OCI-LY7 (cell line): ENCODE results near the gene GJC1. TPM values are rescaled to one million over a fixed set of nuclear protein-coding genes. Genes with fewer than 3 reads are reported as not detected.

Experiments
- BruUV-seq: library from RNA; stranded (reverse); fragments of 400-500 nt; replicated peaks from 2 replicates; lab custom pipeline; 2021; lab: Mats Ljungman, UMichigan
- CTCF ChIA-PET: fragments of 300-600 bp; sonication (Branson Sonifier 250); formaldehyde crosslinking; loops from one replicate; lab custom pipeline; 2022; ENCODE audit warnings: antibody characterized with exemption; ENCODE audit not compliant: unreplicated experiment; lab: Charles Lee
- POLR2A ChIA-PET: fragments of 300-600 bp; sonication (Branson Sonifier 250); formaldehyde crosslinking; loops from one replicate; lab custom pipeline; 2022; ENCODE audit warnings: antibody characterized with exemption; lab: Charles Lee
- DNase-seq: peaks from one replicate; pipeline ENCODE4 v3.0.0-alpha.2; 2015; ENCODE audit warnings: low spot score
- H2AFZ ChIP-seq: fragments of 200-600 bp; sonication (generic), shearing (Covaris generic); 2 replicates; pipeline ENCODE4 v1.6.1; 2014; ENCODE audit warnings: mild to moderate bottlenecking, antibody characterized with exemption, low read length, moderate library complexity
- H3K27ac ChIP-seq: fragments of 200-600 bp; sonication (generic); 2 replicates; pipeline ENCODE4 v1.5.1; 2014; ENCODE audit warnings: mixed run types, low read depth, mild to moderate bottlenecking, moderate library complexity, low read length, inconsistent platforms; ENCODE audit not compliant: poor library complexity, severe bottlenecking
- H3K36me3 ChIP-seq: fragments of 200-600 bp; sonication (generic); 2 replicates; pipeline ENCODE4 v1.6.1; 2014; ENCODE audit warnings: mild to moderate bottlenecking, antibody characterized with exemption, low read length, moderate library complexity, mixed read lengths; ENCODE audit not compliant: insufficient read depth
- H3K4me1 ChIP-seq: fragments of 200-600 bp; sonication (generic); 2 replicates; pipeline ENCODE4 v1.5.1; 2014; ENCODE audit warnings: mild to moderate bottlenecking, low read length; ENCODE audit not compliant: insufficient read depth, poor library complexity, severe bottlenecking
- H3K4me2 ChIP-seq: fragments of 200-600 bp; sonication (generic); 2 replicates; pipeline ENCODE4 v1.6.1; 2014; ENCODE audit warnings: mild to moderate bottlenecking, low read length
- H3K4me3 ChIP-seq: fragments of 200-600 bp; sonication (generic); 2 replicates; pipeline ENCODE4 v1.5.1; 2014; ENCODE audit warnings: mild to moderate bottlenecking, low read depth, low read length; ENCODE audit not compliant: poor library complexity, severe bottlenecking
- H3K79me2 ChIP-seq: fragments of 200-600 bp; sonication (generic); 2 replicates; pipeline ENCODE4 v1.6.1; 2016; ENCODE audit warnings: low read depth, mild to moderate bottlenecking, low read length, moderate library complexity, mixed read lengths; ENCODE audit not compliant: insufficient read depth
- H3K9me2 ChIP-seq: fragments of 200-600 bp; sonication (generic); 2 replicates; pipeline ENCODE4 v1.6.1; 2016; ENCODE audit warnings: mild to moderate bottlenecking, low read length, mixed read lengths; ENCODE audit not compliant: insufficient read depth
- H3K9me3 ChIP-seq: fragments of 200-600 bp; sonication (generic); 2 replicates; pipeline ENCODE4 v1.6.1; 2014; ENCODE audit warnings: mild to moderate bottlenecking, mixed run types, low read length, mixed read lengths
- H4K20me1 ChIP-seq: fragments of 200-600 bp; sonication (generic); 2 replicates; pipeline ENCODE4 v1.6.1; 2014; ENCODE audit warnings: mild to moderate bottlenecking, antibody characterized with exemption, low read length, moderate library complexity, mixed read lengths; ENCODE audit not compliant: insufficient read depth
- EZH2phosphoT487 ChIP-seq: fragments of 200-600 bp; sonication (generic); IDR thresholded peaks from 2 replicates; pipeline ENCODE4 v1.6.1; 2018; ENCODE audit warnings: low read depth, borderline replicate concordance, mild to moderate bottlenecking, mixed run types, antibody characterized with exemption, low read length, moderate library complexity, mixed read lengths
- intact Hi-C: fragments of 100-400 bp; cut with micrococcal nuclease; formaldehyde crosslinking; loops from one replicate; pipeline ENCODE4 v1.10.0; 2022; ENCODE audit not compliant: unreplicated experiment
- total RNA-seq, 2 experiments: library from RNA; depleted of rRNA in 1 of 2; stranded (reverse); fragments of >200 nt in 1 of 2; shearing (Covaris generic) in 1 of 2; gene quantifications; 2 replicates each; pipeline ENCODE4 v1.2.3, GENCODE V29; 2014 to 2022
- TF ChIP-seq, protein P1 (sequence below): fragments of 200-600 bp; sonication (generic); conservative IDR thresholded peaks from 2 replicates; pipeline ENCODE4 v1.5.1; 2014; ENCODE audit warnings: mild to moderate bottlenecking, antibody characterized with exemption, low read length, moderate library complexity, mixed read lengths

Gene GJC1
- total RNA-seq, 2 experiments from 2014 or later = 14.2 to 19.5 TPM

DNA sequence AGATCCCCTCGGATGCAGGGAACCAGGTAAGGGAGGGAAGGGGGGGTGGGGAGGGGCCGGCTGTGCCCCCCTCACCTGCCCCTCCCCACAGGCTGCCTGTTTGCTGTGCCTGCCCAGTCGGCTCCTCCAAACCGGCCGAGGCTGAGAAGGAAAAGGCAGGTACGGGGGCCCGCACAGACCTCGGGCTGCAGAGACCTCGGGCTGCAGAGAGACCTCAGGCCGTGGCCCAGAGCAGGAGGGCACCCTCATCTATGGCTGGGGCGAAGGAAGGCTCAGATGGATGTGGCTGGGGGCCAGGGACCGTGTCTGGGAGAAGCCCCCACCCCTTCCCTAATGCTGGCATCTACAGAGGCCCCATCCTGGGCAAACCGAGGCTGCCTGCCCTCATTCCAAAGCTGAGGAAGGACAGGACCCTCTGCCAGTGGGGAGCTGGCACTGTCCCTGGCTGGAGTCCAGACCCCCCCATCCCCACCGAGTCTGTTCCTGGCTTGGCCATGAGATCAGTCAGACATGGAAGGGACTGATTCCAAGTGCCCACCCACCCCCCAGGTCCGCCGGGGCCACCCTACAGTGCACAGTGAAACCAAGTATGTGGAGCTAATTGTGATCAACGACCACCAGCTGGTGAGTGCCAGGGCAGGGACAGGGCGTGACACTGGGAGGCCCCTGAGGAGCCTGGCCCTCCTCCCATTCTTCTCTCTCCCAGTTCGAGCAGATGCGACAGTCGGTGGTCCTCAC is 57.6 kb downstream of the GJC1 start:
- TF ChIP-seq, protein P1, sequence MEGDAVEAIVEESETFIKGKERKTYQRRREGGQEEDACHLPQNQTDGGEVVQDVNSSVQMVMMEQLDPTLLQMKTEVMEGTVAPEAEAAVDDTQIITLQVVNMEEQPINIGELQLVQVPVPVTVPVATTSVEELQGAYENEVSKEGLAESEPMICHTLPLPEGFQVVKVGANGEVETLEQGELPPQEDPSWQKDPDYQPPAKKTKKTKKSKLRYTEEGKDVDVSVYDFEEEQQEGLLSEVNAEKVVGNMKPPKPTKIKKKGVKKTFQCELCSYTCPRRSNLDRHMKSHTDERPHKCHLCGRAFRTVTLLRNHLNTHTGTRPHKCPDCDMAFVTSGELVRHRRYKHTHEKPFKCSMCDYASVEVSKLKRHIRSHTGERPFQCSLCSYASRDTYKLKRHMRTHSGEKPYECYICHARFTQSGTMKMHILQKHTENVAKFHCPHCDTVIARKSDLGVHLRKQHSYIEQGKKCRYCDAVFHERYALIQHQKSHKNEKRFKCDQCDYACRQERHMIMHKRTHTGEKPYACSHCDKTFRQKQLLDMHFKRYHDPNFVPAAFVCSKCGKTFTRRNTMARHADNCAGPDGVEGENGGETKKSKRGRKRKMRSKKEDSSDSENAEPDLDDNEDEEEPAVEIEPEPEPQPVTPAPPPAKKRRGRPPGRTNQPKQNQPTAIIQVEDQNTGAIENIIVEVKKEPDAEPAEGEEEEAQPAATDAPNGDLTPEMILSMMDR = no peak
- TF ChIP-seq EZH2phosphoT487 = no peak
- ChIA-PET CTCF (no interaction called here), POLR2A (interaction anchor here (1.0 kb wide), 1 partner anchor 23 kb away, joined by 3 read pairs; no protein-coding TSS in a partner anchor)
- Histone ChIP-seq H3K36me3 (no peaks in the 10 kb centered on the region), H3K79me2 (no peaks in the 10 kb centered on the region), H3K4me3 (no peak overlapping the region), H3K4me2 (no peak overlapping the region), H3K27ac (no peak overlapping the region), H2AFZ (no peak overlapping the region), H4K20me1 (no peaks in the 10 kb centered on the region), H3K9me3 (no peaks in the 10 kb centered on the region), H3K4me1 (peaks cover 10% of the 10 kb centered on the region), H3K9me2 (no peaks in the 10 kb centered on the region)
- BruUV-seq = no TSS peak
- intact Hi-C loops = no loop called here
- no peak for DNase-seq

DNA sequence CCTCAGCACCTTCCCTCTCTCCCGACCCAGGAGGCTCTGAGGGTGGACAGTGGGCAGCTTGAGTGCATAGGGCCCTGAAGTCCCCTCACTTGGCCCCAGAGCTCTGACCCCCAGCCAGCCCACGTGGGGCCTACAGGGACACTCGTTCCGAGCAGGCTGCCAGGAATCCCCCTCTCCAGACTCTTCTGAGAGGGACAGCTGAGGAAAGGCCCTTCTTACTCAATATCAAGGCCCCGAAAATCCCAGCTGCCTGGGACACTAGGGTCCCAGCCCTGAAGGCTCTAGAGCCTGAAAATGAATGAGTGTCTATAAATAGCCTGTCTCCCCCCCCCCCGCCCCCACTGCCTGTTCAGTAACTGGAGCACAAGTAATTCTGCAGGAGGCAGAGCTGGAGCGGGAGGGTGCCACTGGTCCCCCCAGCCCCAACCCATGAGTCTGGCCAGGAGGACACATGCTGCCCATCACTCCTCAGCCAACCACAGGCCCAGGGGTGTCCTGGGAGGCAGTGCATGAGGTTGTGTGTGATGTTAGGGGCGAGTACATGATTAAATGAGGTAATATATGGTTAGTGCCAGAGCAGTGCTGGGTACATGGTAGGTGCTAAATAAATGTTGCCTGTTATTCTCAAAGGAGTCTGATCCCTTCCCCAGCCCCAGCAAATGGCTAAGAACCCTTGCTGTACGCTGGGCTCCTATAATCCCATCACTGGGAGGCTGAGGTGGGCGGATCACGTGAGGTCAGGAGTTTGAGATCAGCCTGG is 59.7 kb downstream of the GJC1 start:
- no TSS peak for BruUV-seq
- CTCF ChIA-PET = interaction anchor here (0.6 kb wide), 1 partner anchor 1648 kb away, joined by 3 read pairs; no protein-coding TSS in a partner anchor
- no peak for TF ChIP-seq EZH2phosphoT487
- TF ChIP-seq, protein P1 = no peak
- H3K9me3 ChIP-seq = no peaks in the 10 kb centered on the region
- DNase-seq = no peak
- no peak overlapping the region for H3K4me2 ChIP-seq
- no peaks in the 10 kb centered on the region for H3K36me3 ChIP-seq
- H2AFZ ChIP-seq = no peak overlapping the region
- POLR2A ChIA-PET = no interaction called here
- H4K20me1 ChIP-seq = no peaks in the 10 kb centered on the region
- H3K4me3 ChIP-seq = no peak overlapping the region
- no peaks in the 10 kb centered on the region for H3K79me2 ChIP-seq
- peaks cover 4% of the 10 kb centered on the region for H3K4me1 ChIP-seq
- intact Hi-C loops = no loop called here
- H3K27ac ChIP-seq = no peak overlapping the region
- no peaks in the 10 kb centered on the region for H3K9me2 ChIP-seq
